HG03378 (cell line): ENCODE data around the gene PRTN3.

Experiments used
- ATAC-seq: cut with Tn5 transposase; IDR thresholded peaks from one replicate; pipeline ENCODE4 v1.9.1; 2021; ENCODE audit warnings: mild to moderate bottlenecking, moderate library complexity; ENCODE audit not compliant: unreplicated experiment

Gene PRTN3

GRCh38 chr19:840519-841206 is at the start of gene PRTN3:
TSS of gene PRTN3 (plus strand) at chr19:840999. CDS start at chr19:841009, 10 bp downstream.
- ATAC-seq, result no peak

- ATAC-seq, result no peak
These were observed 49.7 kb upstream of the PRTN3 start for GRCh38 chr19:791007-791566.

- ATAC-seq, result no peak
These were observed 49.1 kb upstream of the PRTN3 start for GRCh38 chr19:791567-792305.

GRCh38 chr19:792306-792885 is 48.4 kb upstream of the PRTN3 start:
- no peak for ATAC-seq

GRCh38 chr19:793806-794205 is 47.0 kb upstream of the PRTN3 start:
- ATAC-seq, result no peak

- no peak for ATAC-seq
These were observed 45.7 kb upstream of the PRTN3 start for GRCh38 chr19:795073-795611.

- no peak for ATAC-seq
These were observed 44.9 kb upstream of the PRTN3 start for GRCh38 chr19:795691-796581.

GRCh38 chr19:796692-797527 is 43.9 kb upstream of the PRTN3 start, which contains the start of gene PTBP1:
TSS of gene PTBP1 (plus strand) at chr19:797452. CDS start at chr19:797498, 46 bp downstream.
- ATAC-seq, result peak; percentile 72

- no peak for ATAC-seq
These were observed 43.0 kb upstream of the PRTN3 start for GRCh38 chr19:797528-798414.

GRCh38 chr19:798415-799075 is 42.3 kb upstream of the PRTN3 start:
- ATAC-seq, result no peak

- ATAC-seq, result no peak
These were observed 41.5 kb upstream of the PRTN3 start for GRCh38 chr19:799076-799881.

- ATAC-seq, result no peak
These were observed 40.3 kb upstream of the PRTN3 start for GRCh38 chr19:800360-801029.

- ATAC-seq, result no peak
These were observed 39.6 kb upstream of the PRTN3 start for GRCh38 chr19:801030-801860.

GRCh38 chr19:801861-802497 is 38.8 kb upstream of the PRTN3 start:
- ATAC-seq, result no peak

- no peak for ATAC-seq
These were observed 38.2 kb upstream of the PRTN3 start for GRCh38 chr19:802498-803098.
